Measurements from ENCODE around the gene ZNF678.

- TF ChIP-seq POLR2A (IDR thresholded peaks at IDR 0.05; ENCODE audit: low read depth, low read length) (no peak), CTCF (conservative IDR thresholded peaks at IDR 0.05; ENCODE audit: low read depth, low read length) (no peak), RAD21 (IDR thresholded peaks at IDR 0.05; ENCODE audit: low read length) (no peak), MXI1 (IDR thresholded peaks at IDR 0.05; ENCODE audit: borderline replicate concordance, low read depth, low read length) (no peak), RCOR1 (IDR thresholded peaks at IDR 0.05; ENCODE audit: insufficient replicate concordance, low read length) (no peak), SMC3 (IDR thresholded peaks at IDR 0.05; ENCODE audit: low read depth, low read length) (no peak), MAFK (IDR thresholded peaks at IDR 0.05; ENCODE audit: low read depth, low read length) (no peak), RFX5 (IDR thresholded peaks at IDR 0.05; ENCODE audit: low read depth, low read length) (no peak), BHLHE40 (IDR thresholded peaks at IDR 0.05; ENCODE audit: low read depth, low read length) (no peak), NFE2L2 (IDR thresholded peaks at IDR 0.05; ENCODE audit: low read depth, low read length) (no peak), USF2 (IDR thresholded peaks at IDR 0.05; ENCODE audit: low read depth, low read length) (no peak), CHD1 (IDR thresholded peaks at IDR 0.05; ENCODE audit: low read depth, low read length) (no peak), MAZ (IDR thresholded peaks at IDR 0.05; ENCODE audit: borderline replicate concordance, low read depth, low read length) (no peak)
These were observed 18.0 kb upstream of the ZNF678 start for GRCh38 chr1:227545361-227545760.
